ENCODE measurements around the gene NRCAM.

Gene NRCAM

DNA sequence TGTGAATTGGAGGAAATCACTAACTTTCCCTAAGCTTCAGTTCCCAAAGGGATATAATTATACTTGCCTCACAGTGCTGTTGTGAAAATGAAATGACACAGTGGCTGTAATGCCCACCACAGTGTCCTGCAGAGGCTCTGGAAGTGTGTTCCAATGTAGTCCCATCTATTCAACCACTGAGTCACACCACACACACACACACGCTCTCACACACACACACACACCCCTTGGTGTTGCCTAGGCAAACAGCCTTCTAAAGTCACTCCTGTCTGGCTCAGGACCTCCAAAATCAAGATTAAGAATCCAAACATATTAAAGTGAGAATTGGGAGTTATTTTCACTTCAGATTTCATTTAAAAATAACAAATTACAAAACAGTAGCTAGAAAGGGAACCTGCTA lies 73.3 kb downstream of the NRCAM start:
- Histone ChIP-seq H3K27me3 (ENCODE audit: control insufficient read depth, insufficient read depth, low read length) (no peaks in the 10 kb centered on the region), H3K4me1 (peaks cover 6% of the 10 kb centered on the region), H3K36me3 (ENCODE audit: control insufficient read depth, insufficient read depth, low read length) (no peaks in the 10 kb centered on the region), H2AFZ (no peak overlapping the region), H3K9ac (no peak overlapping the region), H3K79me2 (peaks cover 6% of the 10 kb centered on the region), H3K27ac (no peak overlapping the region), H3K4me2 (ENCODE audit: low read length) (no peak overlapping the region), H3K4me3 (ENCODE audit: low read depth, low read length) (no peak overlapping the region), H3K9me3 (ENCODE audit: control insufficient read depth, low read length) (no peaks in the 10 kb centered on the region)
- TF ChIP-seq, protein P1, sequence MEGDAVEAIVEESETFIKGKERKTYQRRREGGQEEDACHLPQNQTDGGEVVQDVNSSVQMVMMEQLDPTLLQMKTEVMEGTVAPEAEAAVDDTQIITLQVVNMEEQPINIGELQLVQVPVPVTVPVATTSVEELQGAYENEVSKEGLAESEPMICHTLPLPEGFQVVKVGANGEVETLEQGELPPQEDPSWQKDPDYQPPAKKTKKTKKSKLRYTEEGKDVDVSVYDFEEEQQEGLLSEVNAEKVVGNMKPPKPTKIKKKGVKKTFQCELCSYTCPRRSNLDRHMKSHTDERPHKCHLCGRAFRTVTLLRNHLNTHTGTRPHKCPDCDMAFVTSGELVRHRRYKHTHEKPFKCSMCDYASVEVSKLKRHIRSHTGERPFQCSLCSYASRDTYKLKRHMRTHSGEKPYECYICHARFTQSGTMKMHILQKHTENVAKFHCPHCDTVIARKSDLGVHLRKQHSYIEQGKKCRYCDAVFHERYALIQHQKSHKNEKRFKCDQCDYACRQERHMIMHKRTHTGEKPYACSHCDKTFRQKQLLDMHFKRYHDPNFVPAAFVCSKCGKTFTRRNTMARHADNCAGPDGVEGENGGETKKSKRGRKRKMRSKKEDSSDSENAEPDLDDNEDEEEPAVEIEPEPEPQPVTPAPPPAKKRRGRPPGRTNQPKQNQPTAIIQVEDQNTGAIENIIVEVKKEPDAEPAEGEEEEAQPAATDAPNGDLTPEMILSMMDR (IDR thresholded peaks at IDR 0.05) = no peak

DNA sequence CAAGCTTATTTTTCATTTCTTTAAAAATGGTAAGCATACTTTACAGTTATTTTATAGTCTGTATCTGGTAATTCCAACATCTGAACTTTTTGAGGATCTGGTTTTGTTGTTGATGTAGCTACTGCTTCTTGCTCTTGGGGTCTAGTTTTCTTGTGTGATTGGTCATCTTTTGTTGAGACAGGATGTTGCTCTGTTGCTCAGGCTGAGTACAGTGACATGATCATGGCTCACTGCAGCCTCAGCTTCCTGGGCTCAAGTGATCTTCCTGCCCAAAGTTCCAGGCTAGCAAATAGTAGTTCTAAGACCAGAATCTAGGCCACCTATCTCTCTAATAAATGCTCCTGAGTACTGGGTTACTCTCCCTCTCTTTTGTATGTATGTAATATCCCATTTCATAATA lies 75.7 kb downstream of the NRCAM start:
- TF ChIP-seq, protein P1 (IDR thresholded peaks at IDR 0.05) = no peak
- Histone ChIP-seq H3K4me1 (no peaks in the 10 kb centered on the region), H3K9ac (no peak overlapping the region), H3K79me2 (peaks cover 6% of the 10 kb centered on the region), H2AFZ (no peak overlapping the region), H3K4me2 (ENCODE audit: low read length) (no peak overlapping the region), H3K4me3 (ENCODE audit: low read depth, low read length) (no peak overlapping the region), H3K9me3 (ENCODE audit: control insufficient read depth, low read length) (no peaks in the 10 kb centered on the region), H3K36me3 (ENCODE audit: control insufficient read depth, insufficient read depth, low read length) (no peaks in the 10 kb centered on the region), H3K27ac (no peak overlapping the region), H3K27me3 (ENCODE audit: control insufficient read depth, insufficient read depth, low read length) (no peaks in the 10 kb centered on the region)

DNA sequence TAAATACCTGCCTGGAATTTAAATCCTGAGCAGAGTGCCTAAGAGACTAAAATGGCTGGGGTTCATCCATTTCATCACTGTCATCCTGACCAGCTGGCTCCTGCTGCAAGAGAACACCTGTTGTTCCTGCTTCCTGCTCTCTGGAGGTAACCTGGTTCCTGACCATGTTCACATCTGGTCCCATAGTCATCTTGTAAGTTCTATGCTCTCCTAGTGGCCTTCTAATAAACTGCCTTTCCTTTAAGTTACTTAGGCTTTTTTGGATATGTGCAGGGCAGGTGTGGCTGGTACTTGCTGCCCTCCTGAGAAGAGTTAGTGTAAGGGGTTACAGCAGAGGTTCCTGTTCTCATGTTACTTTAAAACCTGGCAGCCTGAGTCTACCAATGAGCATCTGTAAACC lies 80.0 kb downstream of the NRCAM start:
- Histone ChIP-seq H3K79me2 (no peaks in the 10 kb centered on the region), H3K9me3 (ENCODE audit: control insufficient read depth, low read length) (peaks cover 2% of the 10 kb centered on the region), H3K4me1 (no peaks in the 10 kb centered on the region), H2AFZ (no peak overlapping the region), H3K4me2 (ENCODE audit: low read length) (no peak overlapping the region), H3K27me3 (ENCODE audit: control insufficient read depth, insufficient read depth, low read length) (no peaks in the 10 kb centered on the region), H3K9ac (no peak overlapping the region), H3K27ac (no peak overlapping the region), H3K4me3 (ENCODE audit: low read depth, low read length) (no peak overlapping the region), H3K36me3 (ENCODE audit: control insufficient read depth, insufficient read depth, low read length) (no peaks in the 10 kb centered on the region)
- TF ChIP-seq, protein P1 (IDR thresholded peaks at IDR 0.05) = no peak

DNA sequence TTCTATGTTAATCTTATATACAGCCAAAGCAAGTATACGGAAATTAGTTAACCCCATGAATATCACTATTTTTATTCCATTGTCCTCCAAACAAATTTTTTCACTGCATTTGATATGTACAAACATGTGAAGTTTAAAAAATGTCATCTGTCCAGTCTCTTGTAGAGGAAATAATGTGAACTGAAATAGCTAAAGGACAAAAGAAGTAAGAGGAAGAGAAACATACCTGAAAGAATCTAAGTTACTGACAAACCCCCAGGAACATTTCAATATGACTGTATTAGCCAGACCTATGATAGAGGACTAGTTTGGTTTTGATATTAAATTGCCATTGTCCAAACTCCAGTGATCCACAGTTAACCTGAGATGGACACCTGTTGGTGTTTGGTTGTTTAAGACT lies 80.6 kb downstream of the NRCAM start:
- no peaks in the 10 kb centered on the region for H3K79me2 ChIP-seq
- peaks cover 2% of the 10 kb centered on the region for H3K9me3 ChIP-seq (ENCODE audit: control insufficient read depth, low read length)
- H3K4me2 ChIP-seq (ENCODE audit: low read length) = no peak overlapping the region
- H3K4me3 ChIP-seq (ENCODE audit: low read depth, low read length) = no peak overlapping the region
- no peak overlapping the region for H3K9ac ChIP-seq
- no peaks in the 10 kb centered on the region for H3K36me3 ChIP-seq (ENCODE audit: control insufficient read depth, insufficient read depth, low read length)
- TF ChIP-seq, protein P1 (IDR thresholded peaks at IDR 0.05) = no peak
- H3K27me3 ChIP-seq (ENCODE audit: control insufficient read depth, insufficient read depth, low read length) = no peaks in the 10 kb centered on the region
- H3K27ac ChIP-seq = no peak overlapping the region
- no peaks in the 10 kb centered on the region for H3K4me1 ChIP-seq
- H2AFZ ChIP-seq = no peak overlapping the region

DNA sequence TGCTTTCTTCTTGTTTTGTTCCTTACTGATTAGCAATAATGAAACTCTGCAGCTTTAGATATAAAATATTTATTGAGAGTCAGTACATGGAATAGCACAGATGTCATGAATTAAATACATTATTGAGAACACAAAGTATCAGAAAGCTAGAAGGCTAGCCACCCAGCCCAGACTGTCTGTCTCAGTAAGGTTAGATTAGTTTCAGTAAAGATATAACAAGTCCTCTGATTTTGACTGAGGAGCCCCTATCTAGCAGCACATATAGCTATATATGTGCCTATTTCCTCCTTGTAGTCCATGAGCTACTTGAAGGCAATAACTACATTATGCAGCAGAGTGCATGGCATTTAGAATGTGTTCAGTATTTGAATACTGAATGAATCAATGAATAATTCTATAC lies 81.3 kb downstream of the NRCAM start:
- Histone ChIP-seq H3K79me2 (no peaks in the 10 kb centered on the region), H3K9ac (no peak overlapping the region), H3K27me3 (ENCODE audit: control insufficient read depth, insufficient read depth, low read length) (no peaks in the 10 kb centered on the region), H3K4me2 (ENCODE audit: low read length) (no peak overlapping the region), H3K9me3 (ENCODE audit: control insufficient read depth, low read length) (peaks cover 2% of the 10 kb centered on the region), H3K4me1 (no peaks in the 10 kb centered on the region), H3K4me3 (ENCODE audit: low read depth, low read length) (no peak overlapping the region), H3K27ac (no peak overlapping the region), H3K36me3 (ENCODE audit: control insufficient read depth, insufficient read depth, low read length) (no peaks in the 10 kb centered on the region), H2AFZ (no peak overlapping the region)
- TF ChIP-seq, protein P1 (IDR thresholded peaks at IDR 0.05) = no peak

Data from parathyroid adenoma (tissue), 2 donors.